ENCODE data around the gene DUSP1. TPM values are rescaled to one million over a fixed set of nuclear protein-coding genes. Genes with fewer than 3 reads are reported as not detected.

The DUSP1 gene
- total and polyA plus RNA-seq, 2 of the 13 experiments (the other 11 are each of a cell fraction or from before 2014, with no cell fraction given) = 27.1 to 55.5 TPM

DNA sequence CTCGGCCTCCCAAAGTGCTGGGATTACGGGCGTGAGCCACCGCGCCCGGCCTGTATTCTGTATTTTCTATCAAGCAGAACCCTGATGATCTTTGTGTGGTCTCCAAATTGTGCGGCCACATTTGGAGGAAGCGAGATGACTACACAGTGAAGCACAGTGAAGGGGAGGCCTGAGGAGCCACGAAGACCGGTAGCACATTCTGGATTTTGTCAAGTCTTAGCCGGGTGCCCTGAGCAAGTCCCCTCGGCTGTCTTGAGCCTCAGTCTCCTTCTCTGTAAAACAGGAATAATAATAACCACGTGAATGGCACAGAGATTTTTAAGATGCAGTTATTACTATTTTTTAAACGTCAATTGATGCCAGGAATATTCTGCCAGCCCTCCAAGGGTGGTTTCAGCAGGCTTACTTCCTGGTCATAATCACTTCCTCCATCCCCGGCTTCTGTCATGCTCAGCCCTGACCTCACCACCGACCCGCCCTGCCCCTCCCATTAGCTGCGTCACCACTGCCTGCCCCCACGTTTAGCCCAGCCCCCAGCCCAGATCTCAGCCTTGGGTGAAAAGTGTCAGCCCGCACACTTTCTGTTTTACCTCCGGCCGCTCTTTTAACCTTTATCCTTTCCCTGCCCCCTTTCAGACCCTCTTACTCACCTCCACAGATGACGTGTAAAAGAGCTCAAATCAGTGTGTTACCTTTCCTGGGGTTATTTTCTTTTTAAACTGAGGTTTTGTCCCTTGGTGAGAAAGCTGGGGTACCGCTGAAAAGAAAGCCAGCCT, 36.1 kb upstream of the DUSP1 start (continued):
- no peak for TF ChIP-seq EHMT2 (IDR thresholded peaks at IDR 0.05; ENCODE audit: borderline replicate concordance, low read depth, low read length)
- no peak for TF ChIP-seq SRSF1 (optimal IDR thresholded peaks at IDR 0.05; ENCODE audit: low read depth, low read length)
- TF ChIP-seq ZSCAN30 (CRISPR knock-in tag; IDR thresholded peaks at IDR 0.05) = no peak
- TF ChIP-seq, protein P1, sequence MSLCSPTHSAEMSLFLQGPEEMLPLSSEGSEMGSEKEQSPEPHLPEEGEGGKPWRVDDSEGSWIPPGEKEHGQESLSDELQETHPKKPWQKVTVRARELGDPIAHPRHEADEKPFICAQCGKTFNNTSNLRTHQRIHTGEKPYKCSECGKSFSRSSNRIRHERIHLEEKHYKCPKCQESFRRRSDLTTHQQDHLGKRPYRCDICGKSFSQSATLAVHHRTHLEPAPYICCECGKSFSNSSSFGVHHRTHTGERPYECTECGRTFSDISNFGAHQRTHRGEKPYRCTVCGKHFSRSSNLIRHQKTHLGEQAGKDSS (CRISPR knock-in tag; IDR thresholded peaks at IDR 0.05; ENCODE audit: borderline replicate concordance, low read depth) = no peak
- peak; percentile 25; the same call in 1 of the 2 replicates for TF ChIP-seq GATAD2A (CRISPR knock-in tag; IDR thresholded peaks at IDR 0.05)
- TF ChIP-seq CBX2 (IDR thresholded peaks at IDR 0.05; ENCODE audit: low read depth, low read length) = no peak
- no peak for TF ChIP-seq CBX2 (CRISPR knock-in tag; IDR thresholded peaks at IDR 0.05; ENCODE audit: low read depth)
- peak; percentile 24 for TF ChIP-seq ZFX (CRISPR knock-in tag; IDR thresholded peaks at IDR 0.05; ENCODE audit: low read depth)
- TF ChIP-seq XRCC5 (optimal IDR thresholded peaks at IDR 0.05; ENCODE audit: low read length) = no peak
- TF ChIP-seq ZNF562 (CRISPR knock-in tag; IDR thresholded peaks at IDR 0.05; ENCODE audit: borderline replicate concordance) = no peak
- no peak for TF ChIP-seq HDAC6 (IDR thresholded peaks at IDR 0.05; ENCODE audit: low read depth, low read length)
- no peak for TF ChIP-seq ZNF720 (CRISPR knock-in tag; IDR thresholded peaks at IDR 0.05)
- TF ChIP-seq NR1H2 (CRISPR knock-in tag; IDR thresholded peaks at IDR 0.05; ENCODE audit: borderline replicate concordance, low read depth) = no peak
- no peak for TF ChIP-seq ZNF761 (CRISPR knock-in tag; conservative IDR thresholded peaks at IDR 0.05)
- peak; percentile 31; the same call in 1 of the 2 replicates for TF ChIP-seq PITX1 (CRISPR knock-in tag; IDR thresholded peaks at IDR 0.05)
- TF ChIP-seq, protein P2, sequence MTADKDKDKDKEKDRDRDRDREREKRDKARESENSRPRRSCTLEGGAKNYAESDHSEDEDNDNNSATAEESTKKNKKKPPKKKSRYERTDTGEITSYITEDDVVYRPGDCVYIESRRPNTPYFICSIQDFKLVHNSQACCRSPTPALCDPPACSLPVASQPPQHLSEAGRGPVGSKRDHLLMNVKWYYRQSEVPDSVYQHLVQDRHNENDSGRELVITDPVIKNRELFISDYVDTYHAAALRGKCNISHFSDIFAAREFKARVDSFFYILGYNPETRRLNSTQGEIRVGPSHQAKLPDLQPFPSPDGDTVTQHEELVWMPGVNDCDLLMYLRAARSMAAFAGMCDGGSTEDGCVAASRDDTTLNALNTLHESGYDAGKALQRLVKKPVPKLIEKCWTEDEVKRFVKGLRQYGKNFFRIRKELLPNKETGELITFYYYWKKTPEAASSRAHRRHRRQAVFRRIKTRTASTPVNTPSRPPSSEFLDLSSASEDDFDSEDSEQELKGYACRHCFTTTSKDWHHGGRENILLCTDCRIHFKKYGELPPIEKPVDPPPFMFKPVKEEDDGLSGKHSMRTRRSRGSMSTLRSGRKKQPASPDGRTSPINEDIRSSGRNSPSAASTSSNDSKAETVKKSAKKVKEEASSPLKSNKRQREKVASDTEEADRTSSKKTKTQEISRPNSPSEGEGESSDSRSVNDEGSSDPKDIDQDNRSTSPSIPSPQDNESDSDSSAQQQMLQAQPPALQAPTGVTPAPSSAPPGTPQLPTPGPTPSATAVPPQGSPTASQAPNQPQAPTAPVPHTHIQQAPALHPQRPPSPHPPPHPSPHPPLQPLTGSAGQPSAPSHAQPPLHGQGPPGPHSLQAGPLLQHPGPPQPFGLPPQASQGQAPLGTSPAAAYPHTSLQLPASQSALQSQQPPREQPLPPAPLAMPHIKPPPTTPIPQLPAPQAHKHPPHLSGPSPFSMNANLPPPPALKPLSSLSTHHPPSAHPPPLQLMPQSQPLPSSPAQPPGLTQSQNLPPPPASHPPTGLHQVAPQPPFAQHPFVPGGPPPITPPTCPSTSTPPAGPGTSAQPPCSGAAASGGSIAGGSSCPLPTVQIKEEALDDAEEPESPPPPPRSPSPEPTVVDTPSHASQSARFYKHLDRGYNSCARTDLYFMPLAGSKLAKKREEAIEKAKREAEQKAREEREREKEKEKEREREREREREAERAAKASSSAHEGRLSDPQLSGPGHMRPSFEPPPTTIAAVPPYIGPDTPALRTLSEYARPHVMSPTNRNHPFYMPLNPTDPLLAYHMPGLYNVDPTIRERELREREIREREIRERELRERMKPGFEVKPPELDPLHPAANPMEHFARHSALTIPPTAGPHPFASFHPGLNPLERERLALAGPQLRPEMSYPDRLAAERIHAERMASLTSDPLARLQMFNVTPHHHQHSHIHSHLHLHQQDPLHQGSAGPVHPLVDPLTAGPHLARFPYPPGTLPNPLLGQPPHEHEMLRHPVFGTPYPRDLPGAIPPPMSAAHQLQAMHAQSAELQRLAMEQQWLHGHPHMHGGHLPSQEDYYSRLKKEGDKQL (CRISPR knock-in tag; IDR thresholded peaks at IDR 0.05; ENCODE audit: low read depth) = no peak
- TF ChIP-seq, protein P3, sequence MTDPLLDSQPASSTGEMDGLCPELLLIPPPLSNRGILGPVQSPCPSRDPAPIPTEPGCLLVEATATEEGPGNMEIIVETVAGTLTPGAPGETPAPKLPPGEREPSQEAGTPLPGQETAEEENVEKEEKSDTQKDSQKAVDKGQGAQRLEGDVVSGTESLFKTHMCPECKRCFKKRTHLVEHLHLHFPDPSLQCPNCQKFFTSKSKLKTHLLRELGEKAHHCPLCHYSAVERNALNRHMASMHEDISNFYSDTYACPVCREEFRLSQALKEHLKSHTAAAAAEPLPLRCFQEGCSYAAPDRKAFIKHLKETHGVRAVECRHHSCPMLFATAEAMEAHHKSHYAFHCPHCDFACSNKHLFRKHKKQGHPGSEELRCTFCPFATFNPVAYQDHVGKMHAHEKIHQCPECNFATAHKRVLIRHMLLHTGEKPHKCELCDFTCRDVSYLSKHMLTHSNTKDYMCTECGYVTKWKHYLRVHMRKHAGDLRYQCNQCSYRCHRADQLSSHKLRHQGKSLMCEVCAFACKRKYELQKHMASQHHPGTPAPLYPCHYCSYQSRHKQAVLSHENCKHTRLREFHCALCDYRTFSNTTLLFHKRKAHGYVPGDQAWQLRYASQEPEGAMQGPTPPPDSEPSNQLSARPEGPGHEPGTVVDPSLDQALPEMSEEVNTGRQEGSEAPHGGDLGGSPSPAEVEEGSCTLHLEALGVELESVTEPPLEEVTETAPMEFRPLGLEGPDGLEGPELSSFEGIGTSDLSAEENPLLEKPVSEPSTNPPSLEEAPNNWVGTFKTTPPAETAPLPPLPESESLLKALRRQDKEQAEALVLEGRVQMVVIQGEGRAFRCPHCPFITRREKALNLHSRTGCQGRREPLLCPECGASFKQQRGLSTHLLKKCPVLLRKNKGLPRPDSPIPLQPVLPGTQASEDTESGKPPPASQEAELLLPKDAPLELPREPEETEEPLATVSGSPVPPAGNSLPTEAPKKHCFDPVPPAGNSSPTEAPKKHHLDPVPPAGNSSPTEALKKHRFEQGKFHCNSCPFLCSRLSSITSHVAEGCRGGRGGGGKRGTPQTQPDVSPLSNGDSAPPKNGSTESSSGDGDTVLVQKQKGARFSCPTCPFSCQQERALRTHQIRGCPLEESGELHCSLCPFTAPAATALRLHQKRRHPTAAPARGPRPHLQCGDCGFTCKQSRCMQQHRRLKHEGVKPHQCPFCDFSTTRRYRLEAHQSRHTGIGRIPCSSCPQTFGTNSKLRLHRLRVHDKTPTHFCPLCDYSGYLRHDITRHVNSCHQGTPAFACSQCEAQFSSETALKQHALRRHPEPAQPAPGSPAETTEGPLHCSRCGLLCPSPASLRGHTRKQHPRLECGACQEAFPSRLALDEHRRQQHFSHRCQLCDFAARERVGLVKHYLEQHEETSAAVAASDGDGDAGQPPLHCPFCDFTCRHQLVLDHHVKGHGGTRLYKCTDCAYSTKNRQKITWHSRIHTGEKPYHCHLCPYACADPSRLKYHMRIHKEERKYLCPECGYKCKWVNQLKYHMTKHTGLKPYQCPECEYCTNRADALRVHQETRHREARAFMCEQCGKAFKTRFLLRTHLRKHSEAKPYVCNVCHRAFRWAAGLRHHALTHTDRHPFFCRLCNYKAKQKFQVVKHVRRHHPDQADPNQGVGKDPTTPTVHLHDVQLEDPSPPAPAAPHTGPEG (CRISPR knock-in tag; IDR thresholded peaks at IDR 0.05) = no peak
